ENCODE results near the gene NR5A2.

The NR5A2 gene

GRCh38 chr1:200130552-200130951 lies 103.0 kb downstream of the NR5A2 start:
- TF ChIP-seq BHLHE40 (IDR thresholded peaks at IDR 0.05; ENCODE audit: borderline replicate concordance) (no peak), HDGF (IDR thresholded peaks at IDR 0.05; ENCODE audit: borderline replicate concordance) (no peak), LEF1 (IDR thresholded peaks at IDR 0.05; ENCODE audit: borderline replicate concordance) (no peak), NFRKB (IDR thresholded peaks at IDR 0.05) (no peak), TARDBP (IDR thresholded peaks at IDR 0.05) (no peak), ARNT (IDR thresholded peaks at IDR 0.05) (no peak), FOXK2 (IDR thresholded peaks at IDR 0.05) (no peak), CTBP1 (IDR thresholded peaks at IDR 0.05; ENCODE audit: borderline replicate concordance) (no peak), FOXA1 (IDR thresholded peaks at IDR 0.05) (no peak), L3MBTL2 (conservative IDR thresholded peaks at IDR 0.05) (no peak)
- ChIA-PET CTCF (no interaction called here), POLR2A (no interaction called here)
- no peak for DNase-seq (ENCODE audit: extremely low spot score)

GRCh38 chr1:200131551-200132125 lies 104.1 kb downstream of the NR5A2 start:
- no peak for DNase-seq (ENCODE audit: extremely low spot score)
- POLR2A ChIA-PET, result no interaction called here
- CTCF ChIA-PET, result no interaction called here
- TF ChIP-seq PKNOX1 (IDR thresholded peaks at IDR 0.05), result no peak
- no peak for TF ChIP-seq ARNT (IDR thresholded peaks at IDR 0.05)
- TF ChIP-seq FOXK2 (IDR thresholded peaks at IDR 0.05), result no peak
- TF ChIP-seq HDGF (IDR thresholded peaks at IDR 0.05; ENCODE audit: borderline replicate concordance), result no peak

GRCh38 chr1:200133123-200133522 lies 105.6 kb downstream of the NR5A2 start:
- no peak for TF ChIP-seq L3MBTL2 (conservative IDR thresholded peaks at IDR 0.05)
- no peak for TF ChIP-seq BHLHE40 (IDR thresholded peaks at IDR 0.05; ENCODE audit: borderline replicate concordance)
- TF ChIP-seq TARDBP (IDR thresholded peaks at IDR 0.05), result no peak
- TF ChIP-seq FOXM1 (IDR thresholded peaks at IDR 0.05; ENCODE audit: borderline replicate concordance), result no peak
- TF ChIP-seq CTBP1 (IDR thresholded peaks at IDR 0.05; ENCODE audit: borderline replicate concordance), result no peak
- no peak for TF ChIP-seq ARNT (IDR thresholded peaks at IDR 0.05)
- TF ChIP-seq PKNOX1 (IDR thresholded peaks at IDR 0.05), result no peak
- TF ChIP-seq FOXK2 (IDR thresholded peaks at IDR 0.05), result no peak
- no peak for TF ChIP-seq LEF1 (IDR thresholded peaks at IDR 0.05; ENCODE audit: borderline replicate concordance)
- TF ChIP-seq ZNF384 (IDR thresholded peaks at IDR 0.05), result no peak
- TF ChIP-seq NFRKB (IDR thresholded peaks at IDR 0.05), result no peak
- no peak for TF ChIP-seq SUZ12 (IDR thresholded peaks at IDR 0.05)
- no peak for TF ChIP-seq FOXA1 (IDR thresholded peaks at IDR 0.05)
- no peak for TF ChIP-seq SP1 (IDR thresholded peaks at IDR 0.05)
- TF ChIP-seq ELF4 (IDR thresholded peaks at IDR 0.05), result no peak
- no peak for DNase-seq (ENCODE audit: extremely low spot score)
- ChIA-PET CTCF (no interaction called here), POLR2A (no interaction called here)

GRCh38 chr1:200134116-200134515 lies 106.6 kb downstream of the NR5A2 start:
- DNase-seq (ENCODE audit: extremely low spot score), result no peak
- POLR2A ChIA-PET, result no interaction called here
- CTCF ChIA-PET, result no interaction called here

GRCh38 chr1:200136384-200136783 lies 108.9 kb downstream of the NR5A2 start:
- TF ChIP-seq SP1 (IDR thresholded peaks at IDR 0.05) (no peak), CTBP1 (IDR thresholded peaks at IDR 0.05; ENCODE audit: borderline replicate concordance) (no peak), NFRKB (IDR thresholded peaks at IDR 0.05) (no peak), FOXM1 (IDR thresholded peaks at IDR 0.05; ENCODE audit: borderline replicate concordance) (no peak), BHLHE40 (IDR thresholded peaks at IDR 0.05; ENCODE audit: borderline replicate concordance) (no peak), TARDBP (IDR thresholded peaks at IDR 0.05) (no peak), FOXK2 (IDR thresholded peaks at IDR 0.05) (no peak), FOXA1 (IDR thresholded peaks at IDR 0.05) (no peak), LEF1 (IDR thresholded peaks at IDR 0.05; ENCODE audit: borderline replicate concordance) (no peak), L3MBTL2 (conservative IDR thresholded peaks at IDR 0.05) (no peak), PKNOX1 (IDR thresholded peaks at IDR 0.05) (no peak), HDGF (IDR thresholded peaks at IDR 0.05; ENCODE audit: borderline replicate concordance) (no peak), ELF4 (IDR thresholded peaks at IDR 0.05) (no peak), ZNF384 (IDR thresholded peaks at IDR 0.05) (no peak)
- DNase-seq (ENCODE audit: extremely low spot score), result no peak
- CTCF ChIA-PET, result no interaction called here
- POLR2A ChIA-PET, result no interaction called here

More at GRCh38 chr1:200134116-200134515, 106.6 kb downstream of the NR5A2 start:
- TF ChIP-seq NFRKB (IDR thresholded peaks at IDR 0.05) (no peak), CTBP1 (IDR thresholded peaks at IDR 0.05; ENCODE audit: borderline replicate concordance) (no peak), FOXK2 (IDR thresholded peaks at IDR 0.05) (no peak), SP1 (IDR thresholded peaks at IDR 0.05) (no peak), LEF1 (IDR thresholded peaks at IDR 0.05; ENCODE audit: borderline replicate concordance) (no peak), ARNT (IDR thresholded peaks at IDR 0.05) (no peak), FOXA1 (IDR thresholded peaks at IDR 0.05) (no peak)

DNA sequence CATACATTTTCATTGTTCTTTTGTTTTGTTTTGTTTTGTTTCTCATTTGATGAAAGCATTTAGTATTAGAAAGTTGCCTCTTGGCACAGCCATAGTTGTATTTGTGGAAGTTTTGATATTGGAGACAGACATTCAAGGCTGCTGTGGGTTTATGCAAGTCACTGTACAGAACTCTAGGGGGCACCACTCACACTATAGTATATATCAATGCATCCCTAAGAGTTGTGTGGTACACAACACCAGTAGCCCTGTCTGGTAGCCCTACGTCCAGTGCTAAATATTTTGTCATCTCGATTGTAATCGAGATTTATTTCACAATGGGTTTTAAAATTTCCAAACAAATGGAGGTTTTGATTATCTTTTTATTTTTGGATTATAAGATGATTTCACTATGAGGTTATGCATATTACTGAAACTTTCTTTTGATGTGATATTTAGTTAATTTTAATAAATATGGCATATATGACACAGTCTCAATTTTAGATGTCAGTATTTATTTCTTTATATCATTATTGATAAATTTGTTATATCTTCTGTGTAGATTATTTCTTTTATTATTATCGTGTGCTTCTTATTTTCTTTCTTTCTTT lies 112.2 kb downstream of the NR5A2 start:
- TF ChIP-seq SUZ12 (IDR thresholded peaks at IDR 0.05), result no peak
- no peak for TF ChIP-seq FOXA1 (IDR thresholded peaks at IDR 0.05)
- no peak for TF ChIP-seq TARDBP (IDR thresholded peaks at IDR 0.05)
- no peak for TF ChIP-seq HDGF (IDR thresholded peaks at IDR 0.05; ENCODE audit: borderline replicate concordance)
- no peak for TF ChIP-seq CTBP1 (IDR thresholded peaks at IDR 0.05; ENCODE audit: borderline replicate concordance)
- no peak for TF ChIP-seq ELF4 (IDR thresholded peaks at IDR 0.05)
- no peak for TF ChIP-seq SP1 (IDR thresholded peaks at IDR 0.05)
- no peak for TF ChIP-seq LEF1 (IDR thresholded peaks at IDR 0.05; ENCODE audit: borderline replicate concordance)
- TF ChIP-seq PKNOX1 (IDR thresholded peaks at IDR 0.05), result no peak
- no peak for TF ChIP-seq NFRKB (IDR thresholded peaks at IDR 0.05)
- no peak for TF ChIP-seq FOXK2 (IDR thresholded peaks at IDR 0.05)
- TF ChIP-seq BHLHE40 (IDR thresholded peaks at IDR 0.05; ENCODE audit: borderline replicate concordance), result no peak
- TF ChIP-seq ARNT (IDR thresholded peaks at IDR 0.05), result no peak
- no peak for TF ChIP-seq L3MBTL2 (conservative IDR thresholded peaks at IDR 0.05)
- TF ChIP-seq FOXM1 (IDR thresholded peaks at IDR 0.05; ENCODE audit: borderline replicate concordance), result no peak
- TF ChIP-seq ZNF384 (IDR thresholded peaks at IDR 0.05), result no peak
- ChIA-PET CTCF (interaction anchor here (0.7 to 1.2 kb wide), 4 partner anchors 17 to 136 kb away, joined by 3 to 4 read pairs (median 3); no protein-coding TSS in a partner anchor), POLR2A (no interaction called here)
- DNase-seq (ENCODE audit: extremely low spot score), result peak; percentile 75

Measured in HEK293T (cell line).